Measurements from ENCODE around the gene CFAP157. TPM values are rescaled to one million over a fixed set of nuclear protein-coding genes. Genes with fewer than 3 reads are reported as not detected.

The CFAP157 gene
- total RNA-seq, 1 experiment from 2014 or later: 0.22 TPM

- Histone ChIP-seq H3K4me1 (ENCODE audit: control insufficient read depth in 1 of 2, insufficient read depth in 2 of 2, low read length in 2 of 2) (no peaks in the 10 kb centered on the region), H4K20me1 (ENCODE audit: insufficient read depth) (no peaks in the 10 kb centered on the region), H3K4me2 (ENCODE audit: low read length) (no peak overlapping the region), H3K9ac (ENCODE audit: low read length) (no peak overlapping the region), H3K27me3 (ENCODE audit: insufficient read depth, low read length) (no peaks in the 10 kb centered on the region; the same call in 1 of the 2 replicates), H3K27ac (ENCODE audit: low read depth, low read length) (no peak overlapping the region), H3K9me3 (ENCODE audit: control insufficient read depth in 1 of 2, insufficient read depth in 1 of 2, low read depth in 1 of 2, low read length in 2 of 2) (no peaks in the 10 kb centered on the region), H2AFZ (ENCODE audit: low read depth, low read length, poor library complexity, severe bottlenecking) (no peak overlapping the region), H3K36me3 (ENCODE audit: control insufficient read depth in 1 of 2, insufficient read depth in 2 of 2, low read length in 2 of 2) (no peaks in the 10 kb centered on the region), H3K4me3 (replicated peaks in 1 of 2; ENCODE audit: low read depth in 1 of 2, low read length in 2 of 2) (no peak overlapping the region), H3K79me2 (ENCODE audit: insufficient read depth, low read length) (no peaks in the 10 kb centered on the region), H3K9me2 (ENCODE audit: insufficient read depth) (no peaks in the 10 kb centered on the region)
- ATAC-seq (no peak), DNase-seq (ENCODE audit: low read depth, low spot score) (no peak)
- intact Hi-C loops (cut with micrococcal nuclease): no loop called here
- ChIA-PET RAD21 (ENCODE audit: low non-redundant PET in 1 of 2, low total read pairs in 2 of 2, uncharacterized antibody in 2 of 2, unreplicated experiment in 2 of 2) (no interaction called here), POLR2A (no interaction called here), CTCF (no interaction called here)
- no TSS peak for BruUV-seq (replicated peaks)
- TF ChIP-seq EZH2phosphoT487 (IDR thresholded peaks at IDR 0.05; ENCODE audit: borderline replicate concordance) (no peak), POLR2A (IDR thresholded peaks at IDR 0.05; ENCODE audit: borderline replicate concordance, extremely low read depth, insufficient read depth, insufficient read length) (no peak), CTCF (IDR thresholded peaks at IDR 0.05 in 2 of 3, conservative IDR thresholded peaks at IDR 0.05 in 1 of 3; ENCODE audit: borderline replicate concordance in 1 of 3, insufficient read depth in 1 of 3, low read depth in 2 of 3, low read length in 2 of 3) (no peak), CBX3 (IDR thresholded peaks at IDR 0.05; ENCODE audit: low read depth) (no peak)
Measured at GRCh38 chr9:127762111-127762676, 55.4 kb downstream of the CFAP157 start.

DNA sequence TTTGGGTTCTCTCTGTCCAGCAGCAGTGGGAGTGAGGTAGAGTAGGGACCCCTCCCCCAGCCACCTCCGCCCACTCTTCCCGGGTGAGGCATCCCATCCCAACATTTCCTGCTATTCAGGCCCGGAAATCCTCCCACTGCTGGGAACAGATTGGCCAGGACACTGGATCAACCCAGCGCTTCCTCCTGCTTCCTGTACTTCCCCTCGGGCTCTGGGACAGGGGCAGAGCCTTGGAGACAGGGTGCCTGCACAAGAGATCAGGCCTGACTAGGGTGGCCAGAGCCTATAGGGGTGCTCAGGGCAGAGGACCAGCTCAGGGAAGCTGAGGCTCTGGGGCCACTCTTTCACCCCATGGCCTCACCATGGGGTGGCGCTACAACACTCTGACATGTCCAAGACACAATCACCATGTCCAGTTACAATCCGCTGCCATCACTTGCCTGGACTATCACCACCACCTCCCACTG lies 57.2 kb downstream of the CFAP157 start:
- Histone ChIP-seq H3K4me3 (replicated peaks in 1 of 2; ENCODE audit: low read depth in 1 of 2, low read length in 2 of 2) (no peak overlapping the region), H3K79me2 (ENCODE audit: insufficient read depth, low read length) (no peaks in the 10 kb centered on the region), H3K9me2 (ENCODE audit: insufficient read depth) (no peaks in the 10 kb centered on the region), H3K9ac (ENCODE audit: low read length) (no peak overlapping the region), H3K27ac (ENCODE audit: low read depth, low read length) (no peak overlapping the region), H3K4me1 (ENCODE audit: control insufficient read depth in 1 of 2, insufficient read depth in 2 of 2, low read length in 2 of 2) (no peaks in the 10 kb centered on the region), H3K9me3 (ENCODE audit: control insufficient read depth in 1 of 2, insufficient read depth in 1 of 2, low read depth in 1 of 2, low read length in 2 of 2) (no peaks in the 10 kb centered on the region), H3K27me3 (ENCODE audit: insufficient read depth, low read length) (no peaks in the 10 kb centered on the region; the same call in 1 of the 2 replicates), H4K20me1 (ENCODE audit: insufficient read depth) (no peaks in the 10 kb centered on the region), H2AFZ (ENCODE audit: low read depth, low read length, poor library complexity, severe bottlenecking) (no peak overlapping the region), H3K4me2 (ENCODE audit: low read length) (no peak overlapping the region), H3K36me3 (ENCODE audit: control insufficient read depth in 1 of 2, insufficient read depth in 2 of 2, low read length in 2 of 2) (no peaks in the 10 kb centered on the region)
- POLR2A ChIA-PET: interaction anchor here (0.9 kb wide), 1 partner anchor 106 kb away, joined by 3 read pairs; no protein-coding TSS in a partner anchor
- no TSS peak for BruUV-seq (replicated peaks)
- peak; percentile 80 for ATAC-seq
- RAD21 ChIA-PET (ENCODE audit: low non-redundant PET in 1 of 2, low total read pairs in 2 of 2, uncharacterized antibody in 2 of 2, unreplicated experiment in 2 of 2): interaction anchor here in 1 of 2 experiments (0.9 to 1.2 kb wide), 2 partner anchors 20 to 106 kb away, joined by 3 read pairs; no protein-coding TSS in a partner anchor
- intact Hi-C loops (cut with micrococcal nuclease): loop anchor here (1.0 kb wide), 1 partner anchor 61 kb away; no protein-coding TSS in a partner anchor
- CTCF ChIA-PET: interaction anchor here (0.6 to 1.6 kb wide), 6 partner anchors 20 to 180 kb away, joined by 3 to 9 read pairs (median 4); partner anchors contain the start of genes CDK9 and TOR2A
- DNase-seq (ENCODE audit: low read depth, low spot score): no peak
- TF ChIP-seq RAD21 (IDR thresholded peaks at IDR 0.05; ENCODE audit: low read depth): peak; percentile 68
- TF ChIP-seq CEBPB (IDR thresholded peaks at IDR 0.05; ENCODE audit: low read depth): no peak
- peak; percentile 48 to 67 (median 55) for TF ChIP-seq CTCF (IDR thresholded peaks at IDR 0.05 in 2 of 3, conservative IDR thresholded peaks at IDR 0.05 in 1 of 3; ENCODE audit: borderline replicate concordance in 1 of 3, insufficient read depth in 1 of 3, low read depth in 2 of 3, low read length in 2 of 3)
- TF ChIP-seq SIN3A (IDR thresholded peaks at IDR 0.05; ENCODE audit: low read depth): no peak
- TF ChIP-seq SP1 (IDR thresholded peaks at IDR 0.05; ENCODE audit: low read depth): no peak
- TF ChIP-seq POLR2AphosphoS5 (IDR thresholded peaks at IDR 0.05; ENCODE audit: low read depth, low read length): no peak
- TF ChIP-seq TCF7L2 (IDR thresholded peaks at IDR 0.05; ENCODE audit: borderline replicate concordance, extremely low read depth, insufficient read depth, insufficient read length): no peak
- TF ChIP-seq YY1 (IDR thresholded peaks at IDR 0.05; ENCODE audit: extremely low read depth, insufficient replicate concordance, low read depth, low read length): no peak
- TF ChIP-seq JUND (IDR thresholded peaks at IDR 0.05): no peak
